NOMO-1 (cell line): Measurements from ENCODE around the gene PLEK.
"Not testable (repeated sequence)": the region's sequence is repeated elsewhere in the genome, so short reads cannot be mapped to it uniquely, and the experiment has no call there.

Experiments used
- DNase-seq, 2 experiments: peaks; one replicate each; lab custom pipeline; 2025; ENCODE audit not compliant: unreplicated experiment in 2 of 2; lab: John Stamatoyannopoulos, UW

The PLEK gene

GRCh38 chr2:68436270-68436669 lies 71.2 kb downstream of the PLEK start:
- DNase-seq: no peak

GRCh38 chr2:68438455-68439303 lies 73.6 kb downstream of the PLEK start:
- peak; percentile 46 to 76 for DNase-seq

- peak; percentile 93 to 98 for DNase-seq
Measured at GRCh38 chr2:68441179-68441993, 76.3 kb downstream of the PLEK start.

GRCh38 chr2:68441994-68442322 lies 76.9 kb downstream of the PLEK start:
- DNase-seq: no peak

GRCh38 chr2:68446425-68446824 lies 81.3 kb downstream of the PLEK start:
- DNase-seq: not testable (repeated sequence)
